Embryonic facial prominence (tissue), 1 donor: ENCODE results near the gene BPI.
"Not testable (repeated sequence)": the region's sequence is repeated elsewhere in the genome, so short reads cannot be mapped to it uniquely, and the experiment has no call there.

Experiments
- DNase-seq: peaks from one replicate; pipeline ENCODE4 v3.0.0-alpha.2; 2016; ENCODE audit errors: extremely low spot score

The BPI gene

DNA sequence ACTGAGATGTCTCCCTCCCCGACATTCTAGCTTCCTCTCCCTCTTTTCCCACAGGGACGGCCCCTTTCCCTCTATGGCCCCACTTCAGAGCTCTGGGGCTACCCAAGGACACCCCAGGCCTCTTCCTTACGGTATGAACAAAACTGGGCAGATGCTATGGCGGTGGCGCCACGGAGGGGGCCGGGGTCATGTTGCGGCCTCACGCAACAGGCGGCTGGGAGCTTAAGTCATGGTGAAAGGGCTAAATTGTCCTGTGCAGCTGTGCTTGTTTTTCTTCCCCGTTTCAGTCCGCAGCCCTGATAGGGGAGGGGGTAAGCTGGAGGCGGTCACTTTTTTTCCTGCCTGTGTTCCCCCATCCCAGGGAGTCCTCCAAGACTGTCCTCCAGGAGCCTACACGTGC is 25.8 kb upstream of the BPI start:
- DNase-seq, result no peak

DNA sequence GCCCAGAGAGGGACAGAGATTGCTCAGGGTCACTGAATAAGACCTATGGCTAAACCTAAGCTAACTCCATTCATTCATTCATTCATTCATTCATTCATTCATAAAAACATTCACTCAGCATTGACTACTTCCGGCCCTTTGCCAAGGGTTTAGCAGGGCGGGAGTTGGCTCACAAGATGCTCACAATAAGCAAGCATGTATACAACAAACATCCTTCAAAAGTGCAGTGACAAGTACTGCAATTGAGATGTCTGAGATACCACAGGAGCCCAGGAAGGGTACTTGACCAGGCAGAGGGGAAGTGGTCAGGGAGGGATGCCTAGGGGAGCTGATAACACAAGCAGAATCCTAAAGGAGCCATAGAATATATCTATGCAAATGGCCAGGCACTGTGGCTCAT is 25.2 kb upstream of the BPI start:
- DNase-seq, result no peak

DNA sequence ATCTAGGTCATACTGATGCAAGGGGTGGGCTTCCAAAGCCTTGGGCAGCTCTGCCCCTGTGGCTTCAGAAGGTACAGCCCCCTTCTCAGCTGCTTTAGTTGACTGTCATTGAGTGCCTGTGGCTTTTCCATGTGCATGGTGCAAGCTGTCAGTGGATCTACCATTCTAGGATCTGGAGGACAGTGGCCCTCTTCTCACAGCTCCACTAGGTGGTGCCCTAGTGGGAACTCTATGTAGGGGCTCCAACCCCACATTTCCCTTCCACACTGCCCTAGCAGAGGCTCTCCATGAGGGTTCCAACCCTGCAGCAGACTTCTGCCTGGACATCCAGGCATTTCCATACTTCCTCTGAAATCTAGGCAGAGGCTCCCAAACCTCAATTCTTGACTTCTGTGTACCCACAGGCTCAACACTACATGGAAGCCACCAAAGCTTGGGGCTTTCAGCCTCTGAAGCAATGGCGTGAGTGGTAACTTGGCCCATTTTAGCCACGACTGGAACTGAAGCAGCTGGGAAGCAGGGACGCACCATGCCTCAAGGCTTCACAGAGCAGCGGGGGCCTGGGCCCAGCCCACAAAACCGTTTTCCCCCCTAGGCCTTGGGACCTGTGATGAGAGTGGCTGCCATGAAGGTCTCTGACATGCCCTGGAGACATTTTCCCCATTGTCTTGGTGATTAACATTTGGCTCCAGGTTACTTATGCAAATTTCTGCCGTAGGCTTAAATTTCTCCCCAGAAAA is 22.6 kb upstream of the BPI start:
- DNase-seq, result not testable (repeated sequence)

DNA sequence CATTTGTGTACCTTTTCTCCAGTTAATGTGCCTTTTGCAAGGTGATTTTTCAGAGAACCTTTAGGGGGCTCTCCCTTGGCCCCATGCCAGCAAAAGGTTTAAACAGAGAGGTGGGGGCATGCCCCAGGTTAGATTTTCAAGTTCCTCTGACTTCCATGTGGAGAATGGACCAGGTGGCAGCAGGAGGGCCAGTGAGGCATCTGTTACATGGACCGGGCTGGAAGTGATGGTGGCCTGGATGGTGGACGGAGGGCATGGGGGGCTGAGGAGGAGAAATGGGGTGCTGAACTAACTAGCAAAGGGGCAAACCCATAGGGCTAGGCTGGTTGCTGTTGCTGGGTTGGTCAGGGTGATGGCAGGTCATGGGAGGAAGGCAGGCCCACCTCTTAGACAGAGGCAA is 20.7 kb upstream of the BPI start:
- no peak for DNase-seq

DNA sequence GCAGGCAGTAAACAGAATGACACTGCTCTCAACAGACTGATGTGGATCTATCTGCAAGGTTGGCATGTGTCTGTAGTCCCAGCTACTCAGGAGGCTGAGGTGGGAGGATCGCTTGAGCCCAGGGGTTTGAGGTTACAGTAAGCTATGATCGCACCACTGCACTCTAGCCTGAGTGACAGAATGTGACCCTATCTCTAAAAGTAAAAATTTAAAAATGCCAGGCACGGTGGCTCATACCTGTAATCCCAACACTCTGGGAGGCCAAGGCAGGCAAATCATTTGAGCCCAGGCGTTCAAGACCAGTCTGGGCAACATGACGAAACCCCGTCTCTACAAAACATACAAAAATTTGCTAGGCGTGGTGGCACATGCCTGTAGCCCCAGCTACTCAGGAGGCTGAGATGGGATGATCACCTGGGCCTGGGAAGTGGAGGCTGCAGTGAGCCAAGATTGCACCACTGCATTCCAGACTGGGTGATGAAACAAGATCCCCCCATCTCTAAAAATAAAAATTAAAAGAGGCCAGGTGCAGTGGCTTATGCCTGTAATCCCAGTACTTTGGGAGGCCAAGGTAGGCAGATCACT is 19.8 kb upstream of the BPI start:
- not testable (repeated sequence) for DNase-seq

DNA sequence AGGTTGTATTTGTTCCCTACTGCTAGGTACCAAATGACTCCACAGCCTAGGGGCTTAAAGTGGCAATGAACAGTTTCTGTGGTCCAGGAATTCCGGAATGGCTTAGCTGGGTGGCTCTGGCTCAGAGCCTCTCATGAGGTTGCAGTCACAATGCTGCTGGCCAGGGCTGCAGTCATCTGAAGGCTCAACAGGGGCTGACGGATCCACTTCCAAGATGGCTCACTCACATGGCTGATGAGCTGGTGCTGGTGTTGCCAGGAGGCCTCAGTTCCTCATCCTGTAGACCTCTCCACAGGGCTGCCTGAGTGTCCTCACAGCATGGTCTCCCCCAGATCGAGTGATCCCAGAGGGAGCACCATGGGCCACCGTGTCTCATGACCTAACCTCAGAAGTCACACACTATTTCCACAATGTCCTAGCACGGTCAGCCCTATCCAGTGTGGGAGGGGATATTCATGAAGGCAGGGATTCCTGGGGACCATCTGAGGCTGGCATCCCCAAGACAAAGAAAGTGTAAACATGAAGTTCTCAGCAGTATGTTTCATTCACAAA is 19.0 kb upstream of the BPI start:
- no peak for DNase-seq

DNA sequence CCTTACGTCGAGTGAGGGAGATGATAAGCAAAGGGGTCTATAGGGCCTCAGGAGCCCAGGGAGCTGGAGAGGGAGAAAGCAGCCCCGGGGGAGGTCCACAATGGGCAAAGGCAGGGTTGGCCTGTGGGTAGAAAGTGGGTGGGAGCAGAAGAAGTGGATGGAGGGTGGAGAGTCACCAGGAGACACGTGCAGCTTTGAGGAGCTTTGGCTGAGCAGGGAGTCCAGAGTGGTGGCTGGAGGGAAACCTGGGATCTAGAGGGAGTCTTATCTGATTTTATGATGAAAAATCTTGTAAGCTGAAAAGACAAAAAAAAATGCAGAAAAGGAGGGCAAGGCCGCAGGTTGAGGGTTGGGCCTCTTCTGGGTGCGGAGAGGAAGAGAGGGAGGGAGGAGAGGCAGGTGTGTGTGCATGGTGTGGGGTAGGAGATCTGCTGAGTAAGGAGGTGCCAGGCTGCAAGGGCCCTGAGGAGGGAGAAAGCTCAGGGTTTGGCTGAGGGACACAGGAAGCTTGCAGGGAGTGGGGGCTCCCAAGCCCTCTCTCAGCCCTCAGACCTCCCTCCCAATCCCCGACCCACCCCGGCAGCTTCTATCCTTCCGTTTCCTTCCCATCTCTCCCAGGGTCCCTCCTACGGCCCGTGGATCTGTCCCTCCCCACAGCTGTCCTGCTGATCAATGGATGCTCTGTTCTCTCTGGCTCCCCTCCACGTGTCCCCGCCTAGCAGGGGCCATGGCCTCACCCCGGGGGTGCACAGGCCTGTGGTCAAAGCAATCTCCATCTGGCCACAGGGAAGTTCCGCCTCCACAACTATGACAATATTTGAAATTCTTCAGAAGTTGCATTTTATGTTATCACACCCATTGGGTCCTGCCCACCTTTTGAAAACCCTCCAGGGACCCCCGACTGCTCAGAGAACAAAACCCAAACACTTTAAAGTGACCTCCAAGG is 17.1 kb upstream of the BPI start:
- DNase-seq, result no peak

DNA sequence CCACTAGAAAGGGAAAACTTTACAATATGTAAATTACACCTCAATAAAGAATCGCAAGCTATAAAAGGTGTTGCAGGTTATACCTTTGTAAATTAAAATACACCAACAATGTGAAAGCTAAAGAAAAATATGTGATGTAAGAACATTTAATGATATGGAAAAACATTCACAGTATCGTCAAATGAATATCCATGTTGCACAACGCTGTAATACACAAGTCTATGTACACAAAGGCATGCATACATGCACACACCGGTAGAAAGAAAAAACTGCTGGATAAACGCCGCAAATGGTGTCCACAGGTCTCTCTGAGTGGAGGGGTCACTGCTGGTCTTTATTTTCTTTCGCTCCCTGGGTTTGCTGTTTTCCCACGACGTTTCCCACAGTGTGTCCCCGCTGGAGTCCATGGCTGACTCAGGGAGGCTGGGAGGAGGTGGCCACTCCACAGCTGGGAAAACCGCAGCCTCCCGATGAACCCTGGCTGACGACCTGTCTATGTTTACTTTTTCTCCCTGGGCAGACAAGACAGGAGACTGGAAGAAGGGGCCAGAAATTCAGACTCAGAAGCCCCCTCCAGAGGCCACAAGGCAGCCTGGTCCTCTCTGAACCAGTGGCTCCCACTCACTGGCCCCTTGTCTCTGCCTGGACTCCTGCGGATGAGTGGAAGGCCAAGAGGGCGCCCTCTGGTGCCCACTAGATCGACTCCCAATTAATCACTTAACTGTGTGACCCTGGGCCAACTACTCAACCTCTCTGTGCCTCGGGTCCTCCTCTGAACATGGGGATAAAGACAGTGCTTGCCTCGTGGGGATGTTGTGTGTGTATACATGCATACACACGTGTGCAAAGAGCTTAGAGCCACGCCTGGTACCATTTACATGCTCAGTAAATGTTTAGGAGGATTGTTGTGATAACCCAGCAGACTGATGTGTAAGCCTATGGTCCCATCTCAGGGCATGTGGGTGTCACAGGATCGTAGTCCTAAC is 12.8 kb upstream of the BPI start:
- no peak for DNase-seq

DNA sequence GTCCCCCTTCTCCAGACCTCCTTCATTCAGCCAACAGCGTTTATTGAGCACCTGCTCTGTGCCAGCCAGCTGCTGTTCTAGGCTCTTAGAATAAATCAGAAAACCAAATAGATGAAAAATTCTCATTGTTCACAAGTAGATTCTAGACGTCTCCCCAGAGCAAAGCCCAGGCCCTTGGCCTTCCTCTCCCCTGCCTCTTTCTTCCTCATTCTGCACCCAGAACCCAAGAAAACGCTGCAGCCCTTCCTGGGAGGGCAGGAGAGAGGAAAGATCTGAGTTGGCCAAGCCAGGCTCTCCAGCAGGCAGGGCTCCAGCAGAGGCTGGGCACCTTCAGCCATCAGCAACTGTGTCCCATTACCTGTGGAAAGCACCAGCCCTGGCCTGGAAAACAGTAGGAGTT is 12.0 kb upstream of the BPI start:
- no peak for DNase-seq

DNA sequence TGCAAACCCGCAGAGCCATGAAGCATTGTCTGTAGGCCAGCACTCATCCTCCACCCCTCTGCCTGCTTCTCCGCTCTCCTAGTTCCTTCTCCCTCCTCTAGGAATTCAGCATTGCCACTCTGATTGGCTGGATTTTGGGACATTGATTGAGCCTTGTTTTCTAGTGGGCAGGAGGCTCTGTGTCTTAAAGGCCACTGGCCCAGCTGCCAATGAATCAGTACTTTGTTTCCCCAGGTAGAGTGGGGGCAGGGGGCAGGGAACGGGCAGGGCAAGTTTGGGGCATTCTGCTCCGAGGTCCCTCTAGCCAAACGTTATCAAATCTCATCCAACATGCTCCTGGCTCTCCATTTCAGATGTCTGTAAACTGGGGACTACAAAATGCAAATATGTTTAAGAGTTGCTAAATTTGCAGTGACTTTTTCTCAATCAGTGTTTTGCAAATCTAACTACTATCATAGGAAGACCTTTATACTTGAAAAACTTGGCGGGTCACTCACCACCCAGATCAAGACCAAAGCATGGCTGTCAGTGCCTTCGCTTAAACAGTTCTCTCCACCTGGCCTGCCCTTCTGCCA is 10.4 kb upstream of the BPI start:
- no peak for DNase-seq

DNA sequence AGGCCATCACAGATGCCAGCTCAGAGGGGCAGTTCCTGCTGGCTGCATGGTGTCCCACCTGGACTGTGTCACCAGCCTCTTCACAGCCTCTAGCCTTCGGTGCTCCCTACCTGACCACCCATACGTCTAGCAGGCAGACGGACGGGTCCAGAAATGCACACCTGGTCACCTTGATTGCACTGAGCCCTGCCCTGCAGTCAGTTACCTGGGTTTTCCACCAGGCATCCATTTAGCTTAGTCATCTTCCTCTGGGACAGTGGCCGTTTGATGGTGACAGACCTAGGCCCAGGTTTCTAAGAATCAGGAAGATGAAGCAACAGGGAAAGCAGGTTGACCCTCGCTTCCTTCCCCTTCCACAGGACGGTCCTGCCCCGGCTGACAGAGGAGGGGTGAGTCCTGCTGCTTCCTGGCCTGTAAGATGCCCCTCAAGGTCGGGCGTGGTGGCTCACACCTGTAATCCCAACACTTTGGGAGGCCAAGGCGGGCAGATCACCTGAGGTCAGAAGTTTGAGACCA is 9.8 kb upstream of the BPI start:
- DNase-seq, result no peak

DNA sequence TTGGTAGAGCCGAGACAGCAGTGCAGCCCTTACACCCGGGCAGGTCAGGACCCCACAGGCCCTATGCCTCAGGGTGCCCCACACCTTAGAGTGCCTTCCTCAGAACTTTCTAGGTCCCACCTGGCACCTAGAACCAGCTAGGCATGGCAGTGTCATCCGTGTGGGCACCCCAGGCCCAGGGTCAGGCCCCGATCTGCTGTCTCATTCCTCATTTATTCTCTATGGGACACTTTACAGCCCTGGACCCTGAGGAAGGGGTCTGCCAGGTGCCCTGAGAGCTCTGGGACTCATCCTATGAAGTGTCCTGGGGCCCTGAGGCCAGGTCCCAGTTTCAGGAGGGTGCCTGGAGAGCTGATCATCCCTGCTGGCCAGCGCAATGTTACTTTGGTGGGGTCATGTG is 8.1 kb upstream of the BPI start:
- no peak for DNase-seq

DNA sequence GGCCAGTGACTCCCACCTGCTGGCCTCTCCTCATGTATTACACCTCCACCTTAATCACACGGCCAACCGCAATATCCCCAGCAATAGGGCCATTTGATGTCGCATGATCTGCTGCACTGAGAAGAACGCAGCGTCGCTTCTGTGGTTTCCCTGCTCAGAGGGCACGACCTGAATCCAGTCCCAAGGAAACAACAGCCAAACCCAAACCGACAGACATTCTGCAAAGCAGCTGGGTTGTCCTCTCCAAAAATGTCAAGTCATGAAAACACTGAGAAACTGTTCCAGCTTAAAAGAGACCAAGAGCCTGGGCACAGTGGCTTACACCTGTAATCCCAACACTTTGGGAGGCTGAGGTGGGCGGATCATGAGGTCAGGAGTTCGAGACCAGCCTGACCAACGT is 7.5 kb upstream of the BPI start:
- DNase-seq, result no peak

DNA sequence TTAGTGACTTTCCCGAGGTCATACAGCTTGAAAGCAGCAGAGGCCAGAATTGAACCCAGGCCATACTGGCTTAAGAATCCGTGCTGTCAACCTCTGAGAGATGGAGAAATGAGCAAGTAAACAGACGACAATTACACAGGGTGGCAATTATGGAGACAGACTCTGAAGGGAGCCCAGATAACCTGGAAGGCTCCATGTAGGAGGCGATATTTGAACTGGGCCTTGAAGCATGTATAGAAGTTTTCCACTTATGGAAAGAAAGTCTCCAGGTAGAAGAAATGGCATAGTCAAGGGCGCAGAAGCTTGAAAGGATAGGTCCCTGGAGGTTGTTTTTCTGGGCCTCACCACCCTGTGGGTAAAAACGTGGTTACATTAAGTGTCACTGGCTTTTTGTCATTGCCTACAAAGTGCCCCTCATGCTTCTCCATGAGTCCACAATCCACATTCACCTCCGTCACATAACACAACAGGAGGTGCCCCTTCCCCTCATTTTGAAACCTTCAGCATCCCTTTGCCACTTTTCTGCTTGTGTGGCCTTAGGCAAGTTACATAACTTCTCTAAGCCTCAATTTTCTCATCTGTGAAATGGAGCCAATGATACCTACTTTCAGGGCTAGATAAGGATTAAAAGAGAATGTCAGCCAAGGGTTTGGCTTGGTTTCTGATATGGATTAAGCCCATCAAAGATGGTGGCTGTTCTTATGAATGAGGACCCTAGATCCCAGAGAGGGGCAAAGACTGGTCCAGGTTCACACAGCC is 5.9 kb upstream of the BPI start:
- no peak for DNase-seq

DNA sequence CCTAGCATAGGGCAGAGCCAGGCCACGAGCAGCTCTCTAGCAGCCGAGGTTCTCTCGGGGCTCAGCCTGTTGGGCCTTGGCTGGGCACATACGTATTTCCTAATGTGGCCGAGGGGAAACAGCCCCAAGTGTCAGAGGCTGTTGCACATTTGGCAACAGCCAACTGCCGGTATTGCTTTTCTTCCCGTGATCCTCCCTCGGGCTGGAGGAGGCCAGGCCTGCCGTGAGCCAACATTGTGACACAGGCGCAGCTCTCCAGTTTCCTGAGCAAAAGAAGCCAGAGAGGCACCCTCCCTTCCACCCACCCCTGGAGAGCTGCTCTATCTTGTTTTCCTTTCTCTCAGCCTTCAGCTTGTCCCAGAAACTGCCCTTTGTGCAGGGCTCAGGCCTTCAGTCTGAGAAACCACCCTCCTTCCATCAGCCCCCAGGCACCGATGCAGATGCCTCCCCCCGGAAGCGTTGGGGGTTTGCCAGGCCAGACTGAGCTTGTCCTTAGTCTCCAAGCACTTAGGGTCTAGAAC is 5.1 kb upstream of the BPI start:
- DNase-seq, result no peak

DNA sequence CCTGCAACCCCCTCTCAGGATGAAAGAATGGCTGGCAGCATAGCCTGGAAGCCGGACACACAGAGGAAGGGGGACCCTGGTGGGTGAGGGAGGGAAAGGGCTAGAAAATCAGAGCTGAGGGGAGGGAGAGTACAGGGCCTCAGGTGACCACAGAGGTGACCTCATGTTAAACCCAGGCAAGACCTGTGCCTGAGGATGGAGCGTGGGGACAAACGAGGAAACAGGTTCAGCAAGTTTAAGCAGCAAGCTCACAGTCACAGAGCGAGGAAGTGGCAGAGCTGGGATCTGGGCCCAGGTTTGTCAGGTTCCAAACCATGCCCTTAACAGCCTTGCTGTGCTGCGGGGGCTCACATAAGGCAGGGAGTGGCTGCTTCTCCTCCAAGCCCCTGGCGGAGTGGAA is 4.0 kb upstream of the BPI start:
- no peak for DNase-seq

DNA sequence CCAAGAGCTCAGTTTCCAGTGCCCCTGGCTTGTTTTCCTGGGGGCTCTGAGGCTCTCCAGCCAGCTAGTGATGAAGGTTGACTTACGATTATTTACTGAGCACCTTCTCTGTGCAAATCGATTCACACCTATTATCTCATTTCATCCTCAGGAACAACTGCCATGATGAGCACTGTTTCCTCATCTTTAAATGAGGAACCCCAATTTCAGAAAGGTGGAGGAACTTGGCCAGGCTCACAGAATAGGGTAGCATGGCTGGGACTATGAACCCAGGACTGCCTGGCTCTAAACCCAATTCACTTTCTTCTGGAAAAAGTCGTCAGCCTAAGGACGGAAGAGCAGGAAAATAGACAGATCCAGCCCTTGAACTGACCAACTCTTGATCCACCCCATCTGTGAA is 3.5 kb upstream of the BPI start:
- DNase-seq, result no peak

DNA sequence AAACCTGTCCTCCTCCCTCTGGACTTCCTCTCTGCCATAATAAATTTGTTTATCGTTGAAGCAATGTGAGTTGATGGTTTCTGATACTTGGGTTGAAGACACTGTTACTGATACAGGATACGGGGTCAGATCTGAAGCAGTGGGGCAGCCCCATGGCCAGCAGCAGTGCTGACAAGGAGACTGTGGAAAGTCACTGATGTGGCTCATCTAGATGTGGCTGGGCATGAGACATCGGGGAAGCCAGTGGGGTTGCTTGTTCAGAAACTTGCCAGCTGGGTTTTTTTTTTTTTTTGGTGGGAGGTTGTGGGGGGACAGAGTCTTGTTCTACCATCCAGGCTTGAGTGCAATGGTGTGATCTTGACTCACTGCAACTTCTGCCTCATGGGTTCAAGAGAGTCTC is 2.6 kb upstream of the BPI start:
- DNase-seq, result no peak

DNA sequence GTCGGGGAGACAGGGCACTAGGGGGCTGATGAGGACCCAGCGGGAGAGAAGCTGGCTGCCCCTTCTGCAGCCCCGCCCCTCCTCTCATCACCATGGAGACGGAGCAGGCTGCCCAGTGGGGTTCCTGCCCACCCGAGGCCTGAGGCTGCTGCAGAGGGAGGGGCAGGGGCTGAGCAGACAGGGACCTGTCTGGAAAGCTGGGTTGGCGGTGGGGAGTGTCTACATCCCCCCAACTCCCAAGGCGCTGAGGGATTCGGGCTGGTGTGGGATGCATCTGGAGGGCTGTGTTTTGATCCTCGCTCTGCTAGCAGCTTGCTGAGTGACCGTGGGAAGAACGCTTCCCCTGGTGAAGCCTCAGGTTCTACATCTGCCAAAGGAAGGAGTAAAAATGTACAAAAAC is 1.2 kb upstream of the BPI start:
- no peak for DNase-seq
